SK-MEL-5 (cell line): Measurements from ENCODE around the gene SPTBN4. TPM values are rescaled to one million over a fixed set of nuclear protein-coding genes. Genes with fewer than 3 reads are reported as not detected.
"Not testable (repeated sequence)": the region's sequence is repeated elsewhere in the genome, so short reads cannot be mapped to it uniquely, and the experiment has no call there.

ENCODE experiments used
- DNase-seq: peaks from one replicate; pipeline ENCODE4 v3.0.0-alpha.2; 2016; ENCODE audit warnings: low read depth, low spot score
- in situ Hi-C: cut with HindIII; loops from 2 replicates; pipeline ENCODE4 v1.10.0; 2016; ENCODE audit warnings: low sequenced_read_pairs, high pct_unique_total_duplicates, low pct_unique_long_range_greater_than_20kb
- total RNA-seq: library from RNA; depleted of rRNA; stranded (reverse); fragments of >200 nt; shearing (Covaris generic); gene quantifications from 2 replicates; pipeline ENCODE4 v1.2.3, GENCODE V29; 2014

SPTBN4 gene
- total RNA-seq, 1 experiment from 2014 or later, result 0.53 TPM

DNA sequence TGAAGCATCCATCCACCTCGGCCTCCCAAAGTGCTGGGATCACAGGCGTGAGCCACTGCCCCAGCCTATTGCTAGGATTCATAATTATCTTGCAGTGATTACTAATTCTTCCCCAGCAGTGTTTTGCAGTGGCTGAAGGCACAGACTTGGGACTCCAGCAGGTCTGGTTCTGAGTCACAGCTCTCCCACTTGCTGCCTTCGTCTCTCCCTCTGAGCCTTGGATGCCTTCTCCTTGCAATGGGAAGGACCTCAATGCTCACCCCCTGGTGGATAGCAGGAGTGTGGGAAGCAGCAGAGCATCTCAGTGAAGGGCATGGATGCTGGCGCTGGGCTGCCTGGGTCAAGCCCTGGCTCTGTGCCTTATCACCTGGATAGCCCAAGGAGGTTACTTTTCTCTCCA is 72.3 kb downstream of the SPTBN4 start:
- peak; percentile 33 for DNase-seq
- in situ Hi-C loops, result no loop called here

DNA sequence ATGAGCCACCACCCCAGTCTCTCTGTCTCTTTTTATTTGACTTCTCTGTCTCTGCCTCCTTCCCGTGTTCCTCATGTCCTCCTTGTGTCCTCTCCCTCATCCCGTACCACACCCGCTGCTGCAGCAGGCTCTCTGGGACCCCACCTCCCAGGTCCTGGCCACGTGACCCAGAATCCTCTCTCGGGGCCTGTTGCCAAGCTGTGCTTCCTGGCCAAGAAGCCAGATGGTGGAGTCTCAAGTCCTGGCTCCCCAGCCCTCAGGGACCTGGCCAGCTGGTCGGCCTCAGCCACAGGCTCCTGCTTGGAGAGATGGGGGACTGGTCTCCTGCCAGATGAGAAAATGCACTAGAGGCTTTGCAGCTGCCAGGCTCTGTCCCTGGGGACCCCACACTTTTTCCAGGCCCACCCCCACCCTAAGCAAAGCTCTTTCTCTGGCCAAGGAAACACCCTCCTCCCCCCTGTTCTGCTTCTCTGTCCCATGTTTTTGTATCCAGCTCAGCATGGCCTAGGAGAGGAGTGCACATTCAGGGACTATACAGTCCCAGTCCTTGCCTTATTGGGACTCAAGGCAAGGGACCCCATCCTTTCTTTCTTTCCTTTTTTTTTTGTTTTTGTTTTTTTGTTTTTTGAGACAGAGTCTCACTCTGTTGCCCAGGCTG is 75.5 kb downstream of the SPTBN4 start:
- in situ Hi-C loops, result no loop called here
- no peak for DNase-seq

DNA sequence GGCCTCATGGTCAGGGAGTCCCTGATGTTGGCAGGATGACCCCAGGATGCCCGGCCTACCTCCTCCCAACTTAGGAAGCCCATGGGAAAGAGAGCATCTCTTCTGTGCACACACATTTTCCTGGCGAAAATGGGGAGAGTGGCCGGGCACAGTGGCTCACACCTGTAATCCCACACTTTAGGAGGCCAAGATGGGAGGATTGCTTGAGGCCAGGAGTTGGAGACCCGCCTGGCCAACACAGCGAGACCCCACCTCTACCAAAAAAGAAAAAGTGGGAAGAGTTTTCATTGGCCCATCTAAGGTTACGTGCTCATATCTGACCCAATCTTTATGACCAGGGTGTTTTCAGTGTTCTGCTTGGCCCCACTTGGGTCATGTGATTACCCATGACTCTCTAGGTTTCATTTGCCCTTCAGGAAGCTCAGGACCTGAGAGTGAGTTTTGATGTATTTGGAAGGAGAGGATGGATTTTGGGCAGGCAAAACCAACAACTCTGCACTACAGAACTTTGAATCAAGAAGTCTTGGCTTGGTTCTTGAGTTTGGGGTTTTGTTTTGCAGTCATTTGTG is 76.3 kb downstream of the SPTBN4 start:
- no peak for DNase-seq
- in situ Hi-C loops, result no loop called here

DNA sequence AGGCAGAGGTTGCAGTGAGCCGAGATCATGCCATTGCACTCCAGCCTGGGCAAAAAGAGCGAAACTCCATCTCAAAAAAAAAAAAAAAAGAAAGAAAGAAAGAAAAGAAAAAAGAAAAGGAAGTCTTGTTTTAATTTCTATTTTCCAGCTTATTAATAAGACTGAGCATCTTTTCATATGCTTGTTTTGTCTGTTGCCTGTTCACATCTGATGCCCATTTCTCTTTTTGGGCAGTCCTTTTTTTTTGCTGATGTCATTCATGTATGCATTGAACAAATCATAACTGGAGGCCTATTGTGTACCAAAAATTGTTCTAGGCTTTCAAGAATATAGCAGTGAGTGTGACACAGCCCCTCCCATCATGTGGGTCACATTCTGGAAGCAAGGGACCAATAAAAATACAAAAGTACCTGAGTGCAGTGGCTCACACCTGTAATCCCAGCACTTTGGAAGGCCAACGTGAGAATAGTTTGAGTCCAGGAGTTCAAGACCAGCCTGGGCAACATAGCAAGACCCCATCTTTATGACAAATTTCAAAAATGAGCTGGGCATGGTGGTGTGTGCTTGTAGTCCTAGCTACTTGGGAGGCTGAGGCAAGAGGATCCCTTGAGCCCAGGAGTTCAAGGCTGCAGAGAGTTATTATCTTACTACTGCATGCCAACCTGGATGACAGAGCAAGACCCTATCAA is 79.5 kb downstream of the SPTBN4 start:
- in situ Hi-C loops, DNase-seq: not testable (repeated sequence)

DNA sequence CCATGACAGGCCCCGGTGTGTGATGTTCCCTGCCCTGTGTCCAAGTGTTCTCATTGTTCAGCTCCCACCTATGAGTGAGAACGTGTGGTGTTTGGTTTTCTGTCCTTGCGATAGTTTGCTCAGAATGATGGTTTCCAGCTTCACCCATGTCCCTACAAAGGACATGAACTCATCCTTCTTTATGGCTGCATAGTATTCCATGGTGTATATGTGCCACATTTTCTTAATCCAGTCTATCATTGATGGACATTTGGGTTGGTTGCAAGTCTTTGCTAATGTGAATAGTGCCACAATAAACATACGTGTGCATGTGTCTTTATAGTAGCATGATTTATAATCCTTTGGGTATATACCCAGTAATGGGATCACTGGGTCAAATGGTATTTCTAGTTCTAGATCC is 80.4 kb downstream of the SPTBN4 start:
- in situ Hi-C loops, DNase-seq: not testable (repeated sequence)

DNA sequence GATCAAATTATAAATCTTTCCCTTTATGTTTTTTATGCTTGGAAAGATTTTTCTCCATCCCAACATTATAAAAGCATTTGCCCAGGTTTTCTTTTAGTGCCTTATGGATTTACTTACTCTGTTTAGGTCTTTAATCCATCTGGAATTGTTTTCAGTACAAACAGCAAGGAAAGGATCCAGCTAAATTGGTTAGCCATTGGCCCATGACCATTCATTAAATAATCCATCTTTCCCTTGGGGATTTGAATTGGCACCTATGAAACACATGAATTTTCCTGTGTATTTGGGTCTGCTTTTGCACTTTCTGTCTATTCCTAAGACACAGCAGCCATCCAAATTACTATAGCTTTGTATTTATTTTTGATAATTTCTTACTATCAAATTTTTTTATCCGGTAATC is 81.0 kb downstream of the SPTBN4 start:
- DNase-seq, result no peak
- in situ Hi-C loops, result no loop called here

DNA sequence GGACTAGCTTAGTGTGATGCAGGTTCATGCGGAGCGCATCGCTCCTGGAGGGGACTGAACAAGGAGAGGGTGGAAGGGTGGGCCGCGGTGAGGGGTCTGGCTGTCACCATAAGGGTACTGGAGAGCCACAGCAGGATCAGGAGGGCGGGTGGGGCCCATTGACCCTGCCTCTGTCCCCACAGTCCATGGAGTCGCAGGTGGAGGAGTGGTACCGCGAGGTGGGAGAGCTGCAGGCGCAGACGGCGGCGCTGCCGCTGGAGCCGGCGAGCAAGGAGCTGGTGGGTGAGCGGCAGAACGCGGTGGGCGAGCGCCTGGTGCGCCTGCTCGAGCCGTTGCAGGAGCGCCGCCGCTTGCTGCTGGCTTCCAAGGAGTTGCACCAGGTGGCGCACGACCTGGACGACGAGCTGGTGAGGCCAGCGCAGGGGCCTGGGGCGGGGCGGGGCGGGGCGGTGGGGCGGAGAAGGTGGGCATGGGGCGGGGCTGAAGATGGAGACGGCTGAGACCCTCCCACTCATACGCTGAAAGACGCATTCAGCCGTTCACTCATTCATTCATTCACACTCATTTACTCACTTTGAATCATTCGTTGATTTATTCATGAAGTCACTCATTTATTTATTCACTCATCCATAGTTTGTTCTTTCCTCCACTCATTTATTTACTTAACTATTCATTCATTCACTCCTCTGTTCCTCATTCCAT is 82.4 kb downstream of the SPTBN4 start:
- peak; percentile 78 for DNase-seq
- in situ Hi-C loops, result no loop called here

DNA sequence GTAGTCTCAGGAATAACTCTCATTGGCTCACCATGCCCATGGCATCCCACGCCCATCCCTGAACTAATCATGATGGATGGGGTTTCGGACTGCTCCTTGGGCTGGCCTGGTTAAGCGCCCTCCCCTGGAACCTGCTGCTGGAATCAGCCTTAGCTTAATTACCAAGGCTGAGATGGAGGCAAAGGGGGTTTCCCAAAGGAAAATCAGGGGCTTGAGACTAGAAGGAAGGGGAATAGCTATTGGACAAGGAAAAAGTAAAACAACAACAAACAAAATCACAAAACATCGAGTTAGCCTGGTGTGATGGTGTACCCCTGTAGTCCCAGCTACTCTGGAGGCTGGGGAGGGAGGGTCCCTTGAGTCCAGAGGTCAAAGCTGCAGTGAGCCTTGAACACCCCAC is 84.2 kb downstream of the SPTBN4 start:
- DNase-seq, result no peak
- in situ Hi-C loops, result no loop called here

DNA sequence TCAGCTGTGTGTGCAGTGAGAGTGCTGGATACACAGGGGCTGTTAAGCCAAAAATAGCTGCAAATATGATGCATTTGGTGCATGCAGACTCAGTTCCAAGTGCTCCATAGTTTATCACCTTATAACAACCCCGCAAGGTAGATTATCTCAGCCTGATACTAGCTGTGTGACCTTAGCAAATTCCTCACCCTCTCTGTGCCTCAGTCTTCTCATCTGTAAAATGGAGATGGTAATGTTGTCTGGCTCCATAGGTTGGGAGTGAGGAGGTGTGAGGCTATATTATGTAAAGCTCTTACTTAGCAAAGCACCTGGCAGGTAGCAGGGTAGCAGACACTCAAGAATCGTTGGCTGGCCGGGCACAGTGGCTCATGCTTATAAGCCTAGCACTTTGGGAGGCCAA is 86.0 kb downstream of the SPTBN4 start:
- DNase-seq, result no peak
- in situ Hi-C loops, result no loop called here

DNA sequence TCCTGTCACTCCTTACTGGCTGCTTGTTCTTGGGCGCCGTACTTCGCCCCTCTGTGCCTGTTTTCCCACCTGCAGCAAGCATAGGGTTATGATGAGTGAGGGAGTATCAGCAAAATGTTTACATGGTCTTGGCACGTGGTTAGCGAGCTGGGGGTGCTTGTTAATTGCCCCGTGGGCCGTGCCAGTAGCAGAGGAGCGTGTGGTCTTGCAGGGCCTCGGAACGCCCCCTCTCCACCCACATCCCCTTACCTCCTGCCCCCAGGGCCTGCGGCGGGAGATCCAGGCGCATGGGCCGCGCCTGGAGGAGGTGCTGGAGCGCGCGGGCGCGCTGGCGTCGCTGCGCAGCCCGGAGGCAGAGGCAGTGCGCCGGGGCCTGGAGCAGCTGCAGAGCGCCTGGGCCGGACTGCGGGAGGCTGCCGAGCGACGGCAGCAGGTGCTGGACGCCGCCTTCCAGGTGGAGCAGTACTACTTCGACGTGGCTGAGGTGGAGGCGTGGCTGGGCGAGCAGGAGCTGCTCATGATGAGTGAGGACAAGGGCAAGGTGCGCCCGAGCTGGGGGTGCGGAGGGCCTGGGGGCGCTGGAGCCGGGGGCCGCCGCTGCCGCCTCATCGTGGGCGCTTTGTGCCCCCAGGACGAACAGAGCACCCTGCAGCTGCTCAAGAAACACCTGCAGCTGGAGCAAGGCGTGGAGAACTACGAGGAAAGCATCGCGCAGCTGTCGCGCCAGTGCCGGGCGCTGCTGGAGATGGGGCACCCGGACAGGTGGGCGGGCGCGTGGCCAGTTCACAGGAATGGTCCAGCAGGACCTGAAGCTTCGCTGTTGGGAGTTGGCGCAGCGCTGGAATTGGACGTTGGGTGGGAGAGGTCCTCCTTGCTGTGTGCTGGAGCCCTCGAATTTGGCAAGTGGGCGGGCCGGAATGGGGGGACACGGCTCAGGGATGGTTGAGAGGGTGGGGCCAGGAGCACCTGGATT is 87.4 kb downstream of the SPTBN4 start:
- no peak for DNase-seq
- in situ Hi-C loops, result no loop called here

DNA sequence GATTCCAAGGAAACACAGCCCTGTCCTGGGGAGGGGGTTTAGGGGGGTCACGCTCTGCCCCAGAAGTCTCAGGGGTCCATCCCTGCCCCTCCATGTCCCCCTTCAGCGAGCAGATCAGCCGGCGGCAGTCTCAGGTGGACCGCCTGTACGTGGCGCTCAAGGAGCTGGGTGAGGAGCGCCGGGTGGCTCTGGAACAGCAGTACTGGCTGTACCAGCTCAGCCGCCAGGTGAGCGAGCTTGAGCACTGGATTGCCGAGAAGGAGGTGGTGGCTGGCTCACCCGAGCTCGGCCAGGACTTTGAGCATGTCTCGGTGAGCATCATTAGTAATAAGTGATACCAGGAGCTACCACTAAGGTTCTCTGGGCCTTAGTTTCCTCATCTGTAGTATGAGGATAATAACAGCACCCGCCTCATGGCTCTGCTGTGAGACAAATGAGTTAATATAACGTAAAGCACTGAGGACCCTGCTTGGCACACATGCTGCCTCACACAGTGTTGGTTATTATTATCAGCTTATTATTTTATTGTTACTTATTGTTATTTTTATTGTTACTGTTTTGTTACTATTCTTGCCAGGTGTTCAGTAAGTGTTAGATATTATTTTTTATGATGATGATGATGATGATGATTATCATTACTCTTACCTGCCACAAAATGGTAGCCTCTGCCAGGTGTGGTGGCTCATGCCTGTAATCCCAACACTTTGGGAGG is 89.3 kb downstream of the SPTBN4 start:
- in situ Hi-C loops, result no loop called here
- DNase-seq, result no peak

DNA sequence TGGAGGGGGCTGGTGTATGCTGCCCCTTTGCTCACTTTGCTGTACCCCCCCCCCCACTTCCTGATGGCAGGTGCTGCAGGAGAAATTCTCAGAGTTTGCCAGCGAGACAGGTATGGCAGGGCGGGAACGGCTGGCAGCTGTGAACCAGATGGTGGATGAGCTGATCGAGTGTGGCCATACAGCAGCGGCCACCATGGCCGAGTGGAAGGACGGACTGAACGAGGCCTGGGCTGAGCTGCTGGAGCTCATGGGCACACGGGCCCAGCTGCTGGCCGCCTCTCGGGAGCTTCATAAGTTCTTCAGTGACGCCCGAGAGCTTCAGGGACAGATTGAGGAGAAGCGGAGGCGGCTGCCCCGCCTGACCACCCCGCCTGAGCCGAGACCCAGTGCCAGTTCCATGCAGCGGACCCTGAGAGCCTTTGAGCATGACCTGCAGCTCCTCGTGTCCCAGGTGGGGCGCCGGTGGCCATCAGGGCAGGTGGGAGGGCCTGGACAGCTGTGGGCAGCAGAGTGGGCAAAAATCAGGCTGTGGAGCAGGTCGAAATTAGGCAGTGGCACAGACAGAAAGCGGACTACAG is 90.2 kb downstream of the SPTBN4 start:
- in situ Hi-C loops, result no loop called here
- no peak for DNase-seq

DNA sequence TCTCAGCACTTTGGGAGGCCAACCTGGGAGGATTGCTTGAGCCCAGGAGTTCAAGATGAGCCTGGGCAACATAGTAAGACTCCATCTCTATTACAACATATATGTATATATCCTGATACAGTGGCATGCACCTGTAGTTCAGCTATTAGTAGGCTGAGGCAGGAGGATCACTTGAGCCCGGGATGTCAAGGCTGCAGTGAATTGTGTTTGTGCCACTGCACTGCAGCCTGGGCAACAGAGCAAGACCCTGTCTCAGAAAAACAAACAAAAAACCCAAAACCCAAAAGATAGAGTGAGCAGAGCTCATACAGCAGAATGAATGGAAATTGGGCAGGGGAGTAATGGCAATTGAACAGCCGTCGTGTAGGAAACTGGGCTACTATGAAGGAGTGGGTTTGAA is 92.6 kb downstream of the SPTBN4 start:
- no peak for DNase-seq
- in situ Hi-C loops, result no loop called here

DNA sequence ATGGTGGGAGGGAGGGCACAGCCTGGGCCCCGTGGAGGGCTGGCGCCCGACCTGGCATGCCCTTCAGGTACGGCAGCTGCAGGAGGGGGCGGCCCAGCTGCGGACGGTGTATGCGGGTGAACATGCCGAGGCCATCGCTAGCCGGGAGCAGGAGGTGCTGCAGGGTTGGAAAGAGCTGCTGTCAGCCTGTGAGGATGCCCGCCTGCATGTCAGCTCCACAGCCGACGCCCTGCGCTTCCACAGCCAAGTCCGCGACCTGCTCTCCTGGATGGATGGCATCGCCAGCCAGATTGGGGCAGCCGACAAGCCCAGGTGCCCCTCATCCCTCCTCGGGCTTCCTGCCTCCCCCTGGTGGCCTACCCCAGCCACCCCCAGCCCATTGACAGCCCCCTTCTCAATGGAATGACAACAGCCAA is 93.3 kb downstream of the SPTBN4 start:
- DNase-seq, result no peak
- in situ Hi-C loops, result no loop called here

DNA sequence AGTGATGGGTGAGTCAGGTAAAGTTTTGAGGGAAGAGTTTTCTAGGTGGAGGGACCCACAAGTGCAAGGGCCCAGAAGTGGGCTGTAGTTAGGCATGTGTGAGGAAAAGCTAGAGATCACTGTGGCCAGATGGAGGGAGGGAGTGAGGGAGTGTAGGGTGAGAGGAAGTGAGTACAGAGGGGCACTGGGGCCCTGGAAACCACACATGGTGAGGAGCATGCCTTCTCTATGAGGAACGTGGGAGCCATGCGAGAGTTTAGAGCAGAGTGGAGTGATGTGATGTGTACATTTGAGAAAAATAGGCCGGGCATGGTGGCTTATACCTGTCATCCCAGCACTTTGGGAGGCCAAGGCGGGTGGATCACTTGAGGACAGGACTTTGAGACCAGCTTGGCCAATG is 95.1 kb downstream of the SPTBN4 start:
- in situ Hi-C loops, result no loop called here

DNA sequence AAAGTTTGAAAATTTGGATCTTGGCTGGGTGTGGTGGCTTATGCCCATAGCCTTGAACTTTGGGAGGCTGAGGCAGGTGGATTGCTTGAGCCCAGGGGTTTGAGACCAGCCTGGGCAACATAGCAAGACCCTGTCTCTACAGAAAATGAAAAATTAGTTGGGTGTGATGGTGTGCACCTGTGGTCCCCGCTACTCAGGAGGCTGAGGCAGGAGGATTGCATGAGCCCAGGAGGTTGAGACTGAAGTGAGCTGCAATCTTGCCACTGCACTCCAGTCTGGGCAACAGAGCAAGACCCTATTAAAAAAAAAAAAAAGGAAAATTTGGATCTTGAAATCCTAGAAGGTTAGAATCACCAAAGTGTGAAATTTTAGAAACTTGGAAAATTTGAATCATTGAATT is 97.7 kb downstream of the SPTBN4 start:
- DNase-seq, in situ Hi-C loops: not testable (repeated sequence)

More for the DNA sequence above, 95.1 kb downstream of the SPTBN4 start:
- DNase-seq, result no peak

DNA sequence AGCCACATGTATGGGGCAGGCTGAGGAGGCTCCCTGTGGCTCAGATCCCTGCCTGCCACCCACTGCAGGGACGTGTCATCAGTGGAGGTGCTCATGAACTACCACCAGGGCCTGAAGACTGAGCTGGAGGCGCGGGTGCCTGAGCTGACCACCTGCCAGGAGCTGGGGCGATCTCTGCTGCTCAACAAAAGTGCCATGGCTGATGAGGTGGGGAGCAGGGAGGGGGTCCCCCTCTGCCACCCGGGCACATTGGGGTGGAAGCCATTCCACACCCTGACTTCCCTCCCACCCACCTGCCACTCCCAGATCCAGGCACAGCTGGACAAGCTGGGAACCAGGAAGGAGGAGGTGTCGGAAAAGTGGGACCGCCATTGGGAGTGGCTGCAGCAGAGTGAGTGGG is 98.6 kb downstream of the SPTBN4 start:
- in situ Hi-C loops, result no loop called here
- no peak for DNase-seq
